GM19324 (cell line): ENCODE measurements around the gene FKBP1A.
"Not testable (repeated sequence)": the region's sequence is repeated elsewhere in the genome, so short reads cannot be mapped to it uniquely, and the experiment has no call there.

Source experiments
- ATAC-seq: cut with Tn5 transposase; IDR thresholded peaks from one replicate; pipeline ENCODE4 v1.9.1; 2021; ENCODE audit warnings: mild to moderate bottlenecking, moderate library complexity; ENCODE audit not compliant: unreplicated experiment, low FRiP score

Gene FKBP1A

DNA sequence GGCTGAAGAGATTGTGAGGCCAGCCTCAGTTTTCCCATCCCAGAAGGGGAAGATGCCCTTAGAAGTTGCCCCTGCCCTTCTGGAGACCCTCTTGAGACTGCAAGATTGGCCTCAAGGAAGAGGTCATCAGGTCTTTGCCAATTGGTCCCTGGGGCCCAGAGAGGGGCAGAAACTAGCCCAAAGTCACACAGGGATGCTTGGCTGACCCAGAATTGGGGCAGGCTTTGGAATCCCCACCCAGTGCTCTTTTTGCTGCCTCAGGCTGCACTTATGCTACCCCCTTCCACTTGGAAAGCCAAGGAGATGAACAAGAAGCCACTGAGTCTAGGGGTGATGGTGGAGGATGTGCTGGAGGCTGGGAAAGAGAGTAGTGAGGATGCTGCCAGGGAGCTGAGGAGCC, 24.9 kb upstream of the FKBP1A start:
- ATAC-seq, result no peak

DNA sequence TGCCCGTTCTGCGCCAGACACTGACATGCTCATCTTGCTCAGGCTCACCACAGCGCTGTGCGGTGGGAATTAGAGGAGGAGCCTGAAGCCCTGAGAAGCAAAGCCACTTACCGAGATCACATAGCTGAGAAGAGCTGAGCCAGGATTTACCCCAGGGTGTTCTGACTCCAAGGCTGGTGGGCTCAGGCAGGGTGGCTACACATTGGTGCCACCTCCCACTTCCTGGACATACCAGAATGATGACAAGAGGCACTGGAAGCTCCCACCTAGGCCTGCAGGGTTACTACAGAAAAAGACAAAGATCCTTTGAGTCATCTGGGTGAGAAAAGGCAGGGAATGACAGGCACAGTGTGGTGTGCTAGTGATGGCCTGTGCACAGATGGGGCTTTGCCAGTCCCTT, 24.4 kb upstream of the FKBP1A start:
- no peak for ATAC-seq

DNA sequence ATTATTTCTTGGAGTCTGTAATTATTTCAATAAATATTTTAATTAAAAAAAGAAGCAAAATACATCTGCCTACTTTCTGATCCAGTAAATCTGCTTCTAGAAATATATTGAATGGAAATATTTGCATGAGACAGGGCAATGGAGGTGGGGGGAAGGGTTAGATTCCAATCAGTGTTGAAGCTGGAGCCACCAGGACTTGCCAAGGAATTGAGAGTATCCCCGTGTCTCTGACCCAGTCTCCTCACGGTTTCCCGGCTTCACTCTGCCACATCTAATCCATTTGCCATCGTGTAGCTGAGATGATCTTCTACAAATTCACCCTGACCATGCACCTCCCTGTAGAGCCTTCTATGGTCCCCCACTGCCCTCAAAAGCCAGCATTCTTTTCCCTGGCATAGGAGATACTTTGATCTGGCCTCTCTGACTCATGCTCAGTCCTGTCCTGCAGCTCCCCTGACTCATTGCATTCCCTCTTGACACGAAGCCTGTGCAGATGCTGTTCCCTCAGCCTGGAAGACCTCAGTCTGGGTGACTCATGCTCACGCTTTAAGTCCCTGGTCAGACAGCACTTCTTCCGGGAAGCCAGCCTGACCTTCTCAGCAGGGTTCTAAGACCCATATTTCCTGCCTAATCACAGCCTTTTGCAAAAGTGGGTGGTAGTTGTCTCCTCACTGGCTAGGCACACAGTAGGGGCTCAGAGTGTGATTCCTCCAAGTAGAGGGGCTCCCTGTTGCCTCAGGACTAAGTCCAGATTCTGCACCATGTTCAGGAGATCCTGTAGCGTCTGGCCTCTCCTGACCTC, 23.0 kb upstream of the FKBP1A start:
- no peak for ATAC-seq

DNA sequence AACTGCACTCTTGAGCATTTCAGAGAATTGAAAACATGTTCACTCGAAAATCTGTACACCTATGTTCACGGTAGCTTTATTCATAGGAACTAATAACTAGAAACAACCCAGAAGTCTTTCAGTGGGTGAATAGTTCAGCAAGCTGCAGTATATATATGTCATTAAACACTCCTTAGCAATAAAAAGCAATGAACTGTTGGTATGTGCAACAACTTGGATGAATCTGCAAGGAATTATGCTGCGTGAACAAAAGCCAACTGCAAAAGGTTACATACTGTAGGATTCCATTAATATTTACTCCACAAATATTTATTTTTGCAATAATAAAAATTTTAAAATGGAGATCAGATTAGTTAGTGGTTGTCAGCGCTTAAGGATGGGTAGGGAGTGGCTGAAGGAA, 22.1 kb upstream of the FKBP1A start:
- no peak for ATAC-seq

DNA sequence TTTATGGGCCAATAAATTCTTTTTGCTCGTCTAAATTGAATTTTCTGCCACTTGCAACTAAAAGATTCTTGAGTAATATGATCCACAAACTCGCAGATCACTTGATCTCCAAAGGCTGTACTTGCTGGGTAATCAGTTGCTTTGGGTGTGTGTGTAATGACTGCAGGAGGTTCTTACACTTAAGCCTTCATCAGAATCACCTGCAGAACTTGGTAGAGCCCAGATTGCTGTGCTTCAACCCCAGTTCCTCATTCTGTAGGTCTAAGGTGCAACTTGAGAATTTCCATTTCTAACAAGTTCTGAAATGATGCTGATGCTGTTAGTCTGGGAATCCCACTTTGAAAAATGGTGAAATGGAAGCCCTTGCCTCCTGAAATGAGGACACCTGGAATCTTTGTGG, 12.9 kb upstream of the FKBP1A start:
- no peak for ATAC-seq

DNA sequence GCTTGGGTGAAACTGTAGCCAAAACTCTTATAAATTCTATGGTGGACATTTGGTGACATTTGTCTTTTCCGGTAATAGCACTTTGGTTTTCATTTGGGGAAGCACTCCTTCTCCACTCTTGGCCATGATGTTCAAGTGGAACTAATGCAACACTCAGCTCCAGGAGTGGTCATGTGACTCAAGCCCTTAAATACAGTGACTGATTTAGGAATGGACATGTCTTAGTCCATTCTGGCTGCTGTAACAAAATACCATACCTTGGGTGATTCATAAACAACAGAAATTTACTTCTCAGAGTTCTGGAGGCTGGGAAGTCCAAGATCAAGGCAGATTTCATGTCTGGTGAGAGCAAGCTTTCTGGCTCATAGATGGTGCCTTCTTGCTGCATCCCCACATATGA, 10.8 kb upstream of the FKBP1A start:
- ATAC-seq, result no peak

DNA sequence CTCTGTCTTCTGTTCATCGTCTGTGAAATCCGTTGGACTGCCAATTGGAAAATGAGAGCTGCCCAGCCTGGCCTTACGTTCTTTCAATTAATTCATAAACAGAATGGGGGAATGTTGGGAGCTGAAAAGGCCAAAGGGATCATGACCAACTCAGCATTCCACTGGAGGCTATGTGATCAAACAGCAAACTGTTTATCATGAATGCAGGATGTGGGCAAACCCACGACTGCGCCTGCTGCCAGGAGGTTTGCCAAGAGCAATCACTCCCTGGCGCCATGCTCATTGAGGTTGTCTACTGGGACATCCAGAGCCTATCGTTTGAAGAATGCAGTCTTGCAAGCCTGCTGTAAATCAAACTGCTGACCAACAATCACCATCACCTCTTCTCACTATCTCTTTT, 9.3 kb upstream of the FKBP1A start:
- no peak for ATAC-seq

DNA sequence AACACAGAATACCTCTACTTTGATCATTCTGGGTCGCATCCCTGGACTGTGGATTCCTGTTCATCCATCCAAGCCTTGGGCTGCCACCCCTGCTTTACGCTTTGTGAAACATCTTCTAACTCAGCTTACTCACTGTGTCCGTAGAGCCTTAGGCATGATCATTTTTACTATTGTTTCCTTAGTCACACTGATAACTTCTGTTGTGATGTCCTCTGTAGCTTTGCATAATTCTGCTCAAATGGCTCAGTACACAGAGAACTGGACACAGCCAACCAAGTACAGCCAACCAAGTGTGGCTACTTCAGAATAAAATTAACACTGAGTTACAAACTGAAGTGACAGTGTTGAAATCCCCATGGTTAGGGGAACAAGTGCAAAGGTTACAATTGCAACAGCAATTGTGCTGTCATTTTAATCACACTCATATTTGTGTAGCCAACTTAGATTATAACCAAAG, 8.6 kb upstream of the FKBP1A start:
- ATAC-seq, result no peak

DNA sequence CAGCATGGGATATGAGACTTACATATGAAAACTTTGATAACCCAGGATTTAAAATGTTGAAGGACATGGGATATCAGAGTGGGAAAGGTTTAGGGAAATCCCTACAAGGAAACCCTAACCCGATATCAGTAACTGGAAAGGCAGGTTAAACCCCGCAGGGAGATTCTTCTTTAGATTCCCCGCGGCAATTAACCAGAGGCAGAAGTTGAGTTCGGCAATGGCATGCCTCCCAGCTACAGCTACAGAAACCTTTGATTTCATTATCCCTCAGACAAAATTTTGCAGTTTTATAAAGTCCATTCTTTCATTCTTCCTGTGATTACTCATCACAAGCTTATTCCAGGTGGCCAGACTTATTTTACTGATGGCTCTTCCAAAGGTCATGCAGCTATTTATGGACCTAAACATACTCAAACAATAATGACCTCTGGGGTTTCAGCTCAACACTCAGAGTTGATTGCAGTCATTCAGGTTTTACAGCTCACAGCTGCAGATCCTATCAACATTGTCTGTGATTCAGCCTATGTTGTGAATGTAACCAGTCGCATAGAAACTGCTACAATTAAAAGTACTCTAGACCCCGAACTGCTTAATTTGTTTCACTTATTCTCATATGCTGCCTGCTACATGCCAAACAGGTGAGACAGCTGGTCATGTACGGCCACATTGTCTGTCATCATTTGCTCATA, 7.0 kb upstream of the FKBP1A start:
- not testable (repeated sequence) for ATAC-seq

DNA sequence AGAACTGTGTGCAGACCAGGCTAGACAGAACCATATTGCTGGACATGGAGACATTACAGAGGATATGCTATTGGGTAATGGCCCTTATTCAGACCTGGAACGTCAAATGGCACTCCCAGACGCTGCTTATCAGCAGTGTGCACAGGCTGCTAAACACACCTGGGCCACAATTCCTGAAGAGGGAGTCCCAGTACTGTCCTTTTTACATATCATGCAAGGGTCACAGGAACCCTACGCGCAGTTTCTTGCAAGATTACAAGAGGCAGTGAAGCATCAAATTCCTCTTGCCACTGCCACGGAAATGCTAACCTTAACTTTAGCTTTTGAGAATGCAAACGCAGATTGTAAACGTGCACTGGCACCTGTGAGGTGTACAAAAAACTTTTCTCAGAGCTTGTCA, 5.3 kb upstream of the FKBP1A start:
- ATAC-seq, result not testable (repeated sequence)

DNA sequence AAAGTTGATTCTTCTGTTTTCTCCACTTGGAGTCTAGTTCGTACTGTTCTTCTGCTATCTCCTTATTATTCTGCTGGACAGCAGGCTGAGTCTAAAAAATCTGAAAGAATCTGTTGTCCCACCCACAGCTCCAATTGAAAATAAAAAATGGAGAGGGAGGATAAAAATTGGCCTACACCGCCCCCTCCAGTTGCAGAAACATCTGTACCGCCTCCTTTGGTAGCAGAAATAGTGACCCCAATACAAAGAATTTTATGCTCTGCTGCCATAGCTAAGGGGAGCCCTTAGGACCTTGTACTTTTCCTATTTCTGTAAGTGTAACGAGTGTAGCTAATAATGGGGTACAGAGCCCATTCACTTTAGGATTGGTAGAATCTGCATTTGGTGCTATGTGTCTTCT, 4.9 kb upstream of the FKBP1A start:
- ATAC-seq, result no peak

DNA sequence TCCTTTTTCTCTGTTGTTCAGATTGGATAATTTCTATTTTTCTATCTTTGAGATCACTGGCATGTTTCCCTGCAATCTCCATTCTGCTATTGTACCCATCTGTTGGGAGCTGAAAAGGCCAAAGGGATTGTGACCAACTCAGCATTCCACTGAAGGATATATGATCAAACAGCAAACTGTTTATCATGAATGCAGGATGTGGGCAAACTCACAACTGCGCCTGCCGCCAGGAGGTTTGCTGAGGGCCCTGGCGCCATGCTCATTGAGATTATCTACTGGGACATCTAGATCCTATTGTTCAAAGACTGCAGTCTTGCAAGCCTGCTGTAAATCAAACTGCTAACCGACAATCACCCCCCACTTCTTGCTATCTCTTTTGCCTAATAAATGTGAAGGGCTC, 3.8 kb upstream of the FKBP1A start:
- ATAC-seq, result no peak

DNA sequence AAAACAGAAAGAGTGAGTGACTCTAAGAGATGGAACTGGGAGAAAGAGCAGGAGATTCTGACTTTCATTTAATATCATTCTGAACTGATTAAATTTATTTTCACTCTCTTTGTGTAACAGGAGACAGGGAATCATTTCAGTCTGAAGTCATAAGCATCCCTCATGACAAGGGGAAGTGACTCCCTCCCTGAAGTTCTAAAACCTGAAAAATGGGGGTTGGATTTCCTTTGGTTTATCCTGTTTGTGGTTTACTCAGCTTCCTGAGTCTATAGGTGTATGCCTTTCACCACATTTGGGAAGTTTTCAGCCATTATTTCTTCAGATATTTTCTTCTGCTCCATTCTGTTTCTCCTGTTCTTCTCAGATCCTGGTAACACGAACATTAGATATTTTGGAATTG, 3.4 kb upstream of the FKBP1A start:
- no peak for ATAC-seq

DNA sequence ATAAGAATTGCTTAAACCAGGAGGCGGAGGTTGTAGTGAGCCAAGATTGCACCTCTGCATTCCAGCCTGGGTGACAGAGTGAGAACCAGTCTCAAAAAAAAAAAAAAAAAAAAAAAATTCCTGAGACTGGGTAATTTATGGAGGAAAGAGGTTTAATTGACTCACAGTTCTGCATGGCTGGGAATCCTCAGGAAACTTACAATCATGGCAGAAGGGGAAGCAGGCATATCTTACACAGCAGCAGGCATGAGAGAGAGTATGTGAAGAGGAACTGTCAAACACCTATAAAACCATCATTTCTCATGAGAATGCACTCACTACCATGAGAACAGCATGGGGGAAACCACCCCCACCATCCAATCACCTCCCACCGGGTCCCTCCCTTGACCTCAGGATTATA, 1.8 kb upstream of the FKBP1A start:
- no peak for ATAC-seq

DNA sequence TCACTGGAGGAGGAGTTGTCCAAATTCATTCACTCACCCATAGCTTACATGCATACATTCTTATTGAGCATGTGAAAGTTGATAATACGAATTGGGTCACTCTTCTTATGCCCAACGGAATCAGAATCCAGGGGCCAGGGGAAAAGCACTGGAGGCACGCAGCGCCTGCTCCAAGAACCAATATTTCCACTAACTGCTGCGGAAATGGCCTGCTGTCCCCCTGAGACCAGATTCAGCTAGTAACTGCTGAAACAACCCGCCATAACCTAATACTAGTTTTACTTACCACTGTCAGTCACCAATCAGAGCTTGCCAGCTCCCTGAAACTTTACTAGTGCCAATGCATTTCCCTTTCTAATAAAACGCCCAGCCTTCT, 641 bp upstream of the FKBP1A start:
- no peak for ATAC-seq

DNA sequence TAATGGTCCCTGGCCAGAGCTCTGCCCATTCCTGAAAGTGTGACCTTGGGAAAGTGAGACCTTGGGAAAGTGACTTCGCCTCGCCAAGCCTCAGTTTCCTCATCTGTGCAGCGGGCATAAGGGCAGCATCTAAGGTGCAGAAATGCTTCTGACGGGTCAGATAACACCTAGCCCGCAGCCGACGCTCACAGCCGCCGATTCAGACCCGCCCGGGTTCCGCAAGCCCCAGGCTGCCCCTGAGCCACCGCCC, 486 bp downstream of the FKBP1A start:
- no peak for ATAC-seq

DNA sequence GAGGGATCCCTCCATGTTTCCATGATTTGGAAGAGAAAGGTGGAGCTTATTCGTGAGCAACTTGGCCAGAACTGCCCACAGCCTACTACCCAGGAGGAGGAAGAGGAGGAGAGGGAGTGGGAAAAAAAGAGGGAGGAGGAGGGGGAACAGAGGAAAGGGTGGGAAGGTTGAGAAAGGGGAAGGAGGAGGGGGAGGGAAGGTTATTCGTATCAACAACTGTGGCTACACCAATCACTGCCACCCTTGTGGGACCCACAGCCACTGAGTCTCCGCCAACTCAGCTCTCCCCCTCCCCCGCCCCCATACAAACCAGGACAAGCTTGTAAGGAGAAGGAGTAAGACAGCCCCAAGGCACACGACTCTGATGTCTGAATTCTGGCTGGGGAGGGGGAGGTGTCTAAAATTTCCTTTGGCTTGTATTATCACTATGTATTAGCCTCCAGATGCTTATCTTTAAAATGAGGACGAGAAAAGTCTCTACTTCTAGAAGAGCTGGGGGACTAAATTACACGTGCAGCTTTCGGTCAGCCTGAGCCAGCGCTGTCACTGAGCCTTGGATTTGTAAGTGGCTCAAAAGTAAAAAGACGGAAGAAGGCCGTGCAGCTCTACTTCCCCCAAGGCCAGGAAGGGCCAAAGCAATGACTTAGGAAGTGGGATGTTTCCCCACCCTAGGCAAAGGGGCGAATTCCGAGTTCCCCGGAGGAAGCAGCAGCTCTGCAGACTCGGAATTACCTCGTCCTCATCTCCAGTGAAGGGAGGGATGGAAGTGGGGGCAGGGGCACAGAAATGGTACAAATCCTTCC, 1.0 kb downstream of the FKBP1A start:
- no peak for ATAC-seq

DNA sequence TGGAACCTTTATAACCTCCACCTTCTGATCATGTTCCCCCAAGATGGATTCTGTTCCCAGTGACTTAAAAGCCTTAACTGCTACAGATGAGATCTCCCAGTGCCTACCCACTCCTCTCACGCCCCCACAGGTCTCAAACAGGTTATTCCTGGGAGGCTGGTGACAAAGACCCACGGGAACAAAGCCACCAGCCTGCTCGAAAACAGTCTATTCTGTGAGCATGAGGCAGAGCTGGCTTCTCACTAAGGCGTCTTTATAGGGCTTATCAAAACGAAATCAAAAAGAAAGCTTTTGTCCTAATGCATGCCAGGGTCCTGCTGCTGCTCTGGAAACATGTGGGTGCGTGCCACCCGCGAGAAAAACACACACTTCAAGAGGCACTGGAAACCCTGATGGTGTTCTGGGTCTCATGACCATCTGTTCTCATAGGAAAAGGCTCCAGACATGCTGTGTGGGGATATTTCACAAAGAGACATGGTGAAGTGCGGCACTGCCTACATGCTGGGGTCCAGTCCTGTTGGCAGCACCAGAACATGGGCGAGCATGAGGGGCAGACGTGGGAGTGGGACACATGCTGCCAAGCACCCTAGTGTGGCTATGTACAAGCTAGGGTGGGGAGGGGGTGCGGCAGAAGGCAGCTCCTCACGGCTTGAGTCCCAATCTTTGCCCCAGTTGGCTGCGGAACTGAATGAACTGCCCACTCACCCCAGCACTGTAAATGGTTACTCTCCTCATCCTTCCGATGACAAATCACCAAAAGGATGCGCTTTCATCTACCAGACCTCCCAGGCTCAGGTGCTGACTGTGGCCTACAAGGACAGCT, 2.1 kb downstream of the FKBP1A start:
- ATAC-seq, result no peak

DNA sequence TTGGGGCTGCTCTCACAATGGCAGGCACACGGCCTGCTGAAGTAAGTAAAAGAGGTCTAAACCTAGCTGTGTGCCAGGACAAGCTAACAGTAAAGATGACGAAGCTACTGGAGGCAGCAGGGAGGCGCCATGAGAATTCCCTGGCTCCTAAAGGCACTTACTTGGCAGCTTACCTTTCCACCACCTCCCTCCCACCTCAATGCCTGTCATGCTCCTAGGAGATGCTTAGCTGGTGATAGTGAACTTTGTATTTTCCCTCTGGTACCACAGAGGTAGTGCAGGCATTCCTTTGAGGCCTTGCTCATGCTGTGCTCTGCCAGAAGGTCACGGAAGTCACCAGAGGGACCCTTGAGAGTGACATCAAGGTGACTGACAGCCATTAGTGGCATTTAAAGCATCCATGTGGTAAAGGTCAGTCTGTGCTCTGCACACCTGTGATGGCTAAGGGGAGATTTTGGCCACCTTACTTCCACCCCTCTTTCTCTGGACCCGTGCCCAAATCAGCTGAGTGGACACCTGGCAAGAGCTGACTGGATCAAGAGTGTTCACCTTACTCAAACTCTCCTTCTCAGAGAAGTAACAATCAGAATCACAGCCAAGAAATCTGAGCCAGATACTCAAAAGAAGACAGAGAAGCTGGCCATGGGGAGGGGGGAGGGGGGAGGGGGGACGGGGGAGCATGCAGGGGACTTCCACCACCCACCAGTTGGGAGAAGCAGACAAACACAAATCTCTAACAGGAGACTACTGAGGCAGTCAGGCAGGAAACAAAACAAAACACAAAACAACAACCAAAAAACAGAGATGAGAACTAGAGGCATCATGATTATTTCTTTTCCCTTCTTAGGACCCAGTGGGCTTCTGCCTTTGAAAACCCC, 2.9 kb downstream of the FKBP1A start:
- no peak for ATAC-seq
